ENCODE data around the gene IFT80.

The IFT80 gene

DNA sequence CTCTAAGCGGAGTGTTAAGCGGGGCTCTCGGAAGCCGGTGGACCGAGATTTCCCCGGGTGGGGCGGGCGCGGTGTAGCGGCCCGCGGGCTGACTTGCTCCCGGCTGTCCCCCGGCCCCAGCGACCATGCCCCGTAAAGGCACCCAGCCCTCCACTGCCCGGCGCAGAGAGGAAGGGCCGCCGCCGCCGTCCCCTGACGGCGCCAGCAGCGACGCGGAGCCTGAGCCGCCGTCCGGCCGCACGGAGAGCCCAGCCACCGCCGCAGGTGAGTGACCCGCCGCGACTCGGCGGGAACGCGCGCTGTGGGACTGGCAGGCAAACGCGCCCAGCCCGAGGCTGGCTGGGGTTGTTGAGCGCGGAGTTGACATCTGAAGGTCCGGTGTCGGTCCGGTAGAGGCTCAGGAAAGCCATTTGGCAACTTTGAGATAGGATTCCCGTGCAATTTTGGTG, 1.7 kb upstream of the IFT80 start:
- DNase-seq (ENCODE audit: low spot score) = peak; percentile 20

DNA sequence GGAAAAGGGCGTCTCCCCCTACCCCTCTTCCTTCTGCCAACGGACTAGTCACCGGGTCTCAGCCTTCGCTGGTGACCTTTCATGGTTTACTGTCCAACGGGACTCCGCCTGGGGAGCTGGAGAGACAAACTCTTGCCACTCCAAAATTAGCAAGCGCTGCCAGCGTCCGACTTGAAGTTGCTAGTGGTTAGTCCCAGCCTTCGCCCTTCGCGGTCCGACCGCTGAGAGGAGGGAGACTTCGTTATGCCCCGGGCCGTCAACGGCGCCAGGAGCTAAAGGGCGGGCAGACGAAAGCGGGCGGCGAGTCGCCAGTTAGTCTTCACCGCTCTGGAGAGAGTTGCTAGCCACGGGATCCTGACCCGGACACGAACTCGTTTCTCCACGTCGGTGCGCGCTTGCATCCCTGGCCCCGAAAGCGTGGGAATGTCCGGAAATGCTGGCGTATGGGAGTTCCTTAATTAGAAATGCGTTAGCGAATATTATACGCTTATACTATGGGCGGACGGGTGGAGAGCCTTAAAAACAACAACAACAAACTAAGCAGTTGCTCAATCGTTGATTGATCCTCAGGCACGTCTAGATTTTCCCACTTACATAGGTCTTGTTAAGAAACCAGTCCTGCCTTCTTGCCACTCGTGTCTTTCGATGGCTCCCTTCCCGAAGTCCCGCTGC, 1.1 kb upstream of the IFT80 start:
- DNase-seq (ENCODE audit: low spot score) = peak; percentile 39

DNA sequence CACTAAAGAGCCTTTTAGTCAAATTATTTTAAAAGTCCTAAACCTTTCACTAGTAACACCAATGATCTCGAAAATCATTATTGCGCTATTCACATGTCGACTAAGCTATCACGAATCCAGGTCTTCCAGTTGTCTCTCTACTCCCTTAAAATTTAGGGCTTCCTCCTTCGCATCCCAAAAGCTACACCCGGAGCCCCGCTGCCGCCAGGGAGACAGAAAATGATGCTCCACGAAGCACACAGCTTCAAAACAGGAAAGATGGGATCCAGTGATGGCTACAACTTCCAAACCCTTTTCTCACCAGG, 253 bp downstream of the IFT80 start:
- no peak for DNase-seq (ENCODE audit: low spot score)

DNA sequence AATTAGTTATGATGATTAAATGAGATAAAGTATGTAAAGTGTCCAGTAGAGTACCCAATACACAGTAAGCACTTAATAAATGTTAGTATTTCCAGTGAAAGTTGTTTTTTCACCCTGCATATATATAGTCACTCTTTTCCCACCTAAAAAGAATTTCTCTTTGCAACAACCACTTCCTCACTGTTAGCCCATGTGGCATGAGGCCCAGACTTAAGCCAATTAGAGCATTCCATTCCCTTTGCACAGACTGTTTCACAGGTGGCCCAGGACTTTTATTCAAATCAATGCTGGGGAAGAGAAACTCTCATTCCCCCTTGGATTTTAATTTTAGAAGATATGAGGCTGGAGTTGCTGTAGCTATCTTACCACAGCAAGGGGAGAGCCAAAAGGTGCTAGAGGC, 3.7 kb downstream of the IFT80 start:
- DNase-seq (ENCODE audit: low spot score) = peak; percentile 69

DNA sequence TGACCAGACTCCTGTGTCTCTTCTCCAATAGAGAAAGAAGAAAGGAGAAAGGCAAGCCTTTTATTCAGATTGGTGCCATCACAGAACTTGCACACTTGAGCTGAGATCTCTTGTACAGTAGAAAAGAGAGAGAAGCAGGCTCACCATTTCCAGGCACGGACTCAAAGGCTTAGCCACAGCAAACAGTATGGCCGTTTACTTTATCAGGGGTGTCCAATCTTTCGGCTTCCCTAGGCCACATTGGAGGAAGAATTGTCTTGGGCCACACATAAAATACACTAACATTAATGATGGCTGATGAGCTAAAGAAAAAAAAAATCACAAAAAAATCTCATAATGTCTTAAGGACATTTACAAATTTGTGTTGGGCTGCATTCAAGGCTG, 5.0 kb downstream of the IFT80 start:
- DNase-seq (ENCODE audit: low spot score) = no peak

DNA sequence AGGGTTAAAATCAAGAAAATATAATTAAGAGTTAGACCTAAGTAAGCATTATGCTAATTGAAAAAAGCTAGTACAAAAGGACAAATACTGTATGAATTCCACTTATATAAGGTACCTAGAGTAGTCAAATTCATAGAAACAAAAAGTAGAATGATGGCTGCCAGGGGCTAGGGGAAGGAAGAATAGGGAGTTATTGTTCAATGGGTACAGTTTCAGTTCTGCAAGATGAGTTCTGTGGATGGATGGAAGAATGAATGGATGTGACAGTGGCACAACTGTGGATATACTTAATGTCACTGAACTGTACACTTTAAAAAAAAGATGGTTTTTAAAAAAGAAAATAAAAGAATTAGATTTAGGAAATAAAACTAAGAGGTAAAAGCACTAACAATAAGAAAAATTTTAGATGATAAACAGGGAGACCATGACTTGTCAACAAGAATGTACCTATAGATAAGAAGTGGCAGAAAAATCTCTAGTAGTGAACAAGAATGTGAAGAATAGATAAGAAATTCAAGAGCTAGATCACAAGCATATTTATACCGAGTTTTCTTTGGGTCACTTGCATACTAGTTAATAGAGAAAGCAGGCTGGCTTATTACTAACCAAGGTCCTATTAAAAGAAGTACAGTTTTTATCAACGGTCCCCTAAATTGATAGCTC, 5.5 kb downstream of the IFT80 start:
- no peak for DNase-seq (ENCODE audit: low spot score)

DNA sequence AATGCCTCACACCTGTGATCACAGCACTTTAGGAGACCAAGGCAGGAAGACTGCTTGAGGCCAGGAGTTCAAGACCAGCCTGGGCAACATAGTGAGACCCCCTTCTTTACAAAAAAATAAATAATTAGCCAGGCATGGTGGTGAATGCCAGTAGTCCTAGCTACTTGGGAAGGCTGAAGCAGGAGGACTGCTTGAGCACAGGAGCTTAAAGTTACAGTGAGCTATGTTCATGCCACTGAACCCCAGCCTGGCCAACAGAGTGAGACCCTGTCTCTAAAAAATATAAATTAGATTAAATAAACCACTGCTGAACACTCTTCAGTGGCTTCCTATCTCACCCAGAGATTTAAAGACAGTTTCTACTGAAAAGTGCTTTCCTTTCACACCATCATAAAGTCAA, 6.2 kb downstream of the IFT80 start:
- DNase-seq (ENCODE audit: low spot score) = no peak

DNA sequence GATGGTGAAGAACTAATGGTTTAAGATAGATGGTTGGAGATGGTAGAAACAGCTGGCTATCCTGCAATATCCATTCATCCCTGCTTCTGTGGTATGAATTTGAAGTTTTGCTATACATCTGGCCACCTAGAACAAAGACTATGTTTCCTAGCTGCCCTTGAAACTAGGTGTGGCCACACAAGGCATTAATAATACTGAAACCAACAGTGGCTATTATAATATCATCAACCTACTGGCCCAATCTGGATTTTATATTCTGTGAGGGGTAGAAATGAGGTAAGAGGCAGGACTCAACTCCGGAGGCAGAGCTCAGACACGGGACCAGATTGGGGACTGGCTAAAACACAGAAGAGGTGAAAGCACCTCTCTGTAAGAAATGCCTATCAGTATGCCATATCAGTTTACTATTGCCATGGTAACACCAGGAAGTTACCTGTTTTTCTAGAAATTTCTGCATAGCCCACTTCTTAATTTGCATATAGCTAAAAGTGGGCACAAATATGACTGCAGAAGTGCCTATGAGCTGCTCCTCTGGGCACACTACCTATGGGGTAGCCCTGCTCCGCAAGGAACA, 8.4 kb downstream of the IFT80 start:
- no peak for DNase-seq (ENCODE audit: low spot score)

DNA sequence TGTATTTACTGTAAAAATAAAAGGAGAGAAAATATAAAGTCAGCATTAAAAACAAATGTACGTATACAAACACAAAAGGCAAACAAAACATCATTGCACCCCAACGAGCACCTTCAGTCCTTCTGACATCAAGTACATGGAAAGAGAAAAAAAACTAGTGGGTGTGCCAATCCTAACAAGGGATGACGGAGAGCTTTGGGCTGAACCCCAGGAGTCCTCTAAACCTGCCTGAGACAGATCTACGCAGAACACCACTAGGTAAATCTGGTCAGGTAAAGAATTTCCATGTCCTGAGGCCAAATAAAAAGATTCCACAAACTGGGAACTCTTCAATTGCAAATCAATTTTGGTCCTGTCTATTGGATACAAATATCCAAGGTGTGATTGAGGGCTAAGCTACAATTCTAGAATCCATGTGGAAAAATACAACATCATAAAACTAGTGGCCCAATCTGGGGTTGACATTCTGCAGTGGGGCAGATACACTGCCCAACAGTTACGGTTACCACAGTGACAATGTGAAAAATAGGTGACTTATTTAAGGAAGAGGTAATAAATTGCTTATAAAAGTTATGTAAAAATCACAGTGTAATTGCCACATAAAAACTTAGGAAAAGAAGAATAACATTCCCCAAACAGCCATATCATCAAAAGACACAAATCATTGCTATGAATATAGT, 14.2 kb downstream of the IFT80 start:
- no peak for DNase-seq (ENCODE audit: low spot score)

DNA sequence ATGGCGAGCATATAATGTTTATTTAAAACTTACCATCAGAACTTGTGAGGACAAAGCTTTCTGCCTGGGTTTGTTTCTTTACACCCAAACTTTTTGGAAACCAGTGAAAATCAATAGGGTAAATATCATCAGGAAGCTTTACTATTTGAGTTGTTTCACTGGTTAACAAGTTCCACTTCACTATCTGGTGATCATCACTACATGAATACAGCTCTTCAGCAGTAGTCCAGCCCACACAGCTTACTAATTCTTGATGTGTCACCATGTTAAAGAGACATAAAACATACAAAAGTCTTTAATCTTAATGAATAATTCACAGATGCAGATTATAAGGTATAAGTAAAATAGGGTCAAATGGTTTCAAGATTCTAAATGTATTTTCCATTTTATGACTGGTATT, 17.6 kb downstream of the IFT80 start:
- DNase-seq (ENCODE audit: low spot score) = peak; percentile 22

DNA sequence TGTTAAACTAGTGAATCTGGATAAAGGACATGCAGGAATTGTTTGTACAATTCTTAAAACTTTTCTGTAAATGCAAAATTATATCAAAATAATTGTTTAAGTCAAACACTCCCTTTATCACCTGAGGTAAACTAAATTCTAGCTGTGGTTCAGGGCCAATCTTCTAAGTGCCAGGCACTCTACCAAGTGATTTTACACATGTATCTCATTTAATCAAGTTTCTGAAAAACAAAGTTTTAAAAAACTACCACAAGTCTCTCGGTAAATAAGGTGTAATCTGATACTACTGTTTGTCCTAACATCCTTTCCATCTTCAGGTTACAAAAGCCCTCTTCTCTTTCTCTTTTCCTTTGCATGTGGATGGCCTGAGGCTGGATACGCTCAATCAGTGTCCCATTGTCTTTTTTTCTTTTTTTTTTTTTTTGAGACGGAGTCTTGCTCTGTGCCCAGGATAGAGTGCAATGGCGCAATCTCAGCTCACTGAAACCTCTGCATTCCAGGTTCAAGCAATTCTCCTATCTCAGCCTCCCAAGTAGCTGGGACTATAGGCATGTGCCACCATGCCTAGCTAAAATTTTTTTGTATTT, 19.3 kb downstream of the IFT80 start:
- DNase-seq (ENCODE audit: low spot score) = no peak

DNA sequence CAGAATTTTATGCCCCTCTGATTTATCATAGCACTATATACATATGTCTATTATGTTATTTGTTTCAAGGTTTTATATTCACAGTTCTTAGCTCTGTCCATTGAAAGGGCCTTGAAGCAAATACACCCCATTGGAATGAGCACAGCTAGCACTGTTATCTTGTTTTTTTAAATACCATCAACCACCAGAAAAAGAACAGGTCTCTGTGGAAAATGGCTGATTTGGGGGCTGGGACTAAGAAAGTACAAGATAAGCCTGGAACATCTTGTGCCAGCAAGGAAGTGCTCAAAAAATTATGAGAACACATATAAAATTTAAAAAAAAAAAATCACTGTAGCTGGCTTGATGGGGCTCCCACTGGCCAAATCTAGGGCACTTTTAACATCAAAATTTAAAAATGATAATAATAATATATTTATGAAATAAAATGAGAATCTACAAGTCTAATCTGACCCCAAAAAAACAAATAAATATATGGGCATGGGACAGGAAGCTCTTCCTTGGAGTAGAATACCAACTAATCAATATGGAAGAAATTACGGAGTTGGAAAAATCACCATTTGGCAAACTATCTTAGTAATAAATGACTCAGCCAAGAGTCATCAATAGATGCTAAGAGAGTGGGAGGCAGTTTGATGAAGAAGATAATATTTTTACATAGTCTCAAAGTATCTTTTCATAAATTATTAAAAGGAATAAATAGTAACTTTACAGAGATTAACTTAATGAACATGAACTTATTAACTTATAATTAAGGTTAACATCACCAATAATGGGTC, 20.5 kb downstream of the IFT80 start:
- no peak for DNase-seq (ENCODE audit: low spot score)

DNA sequence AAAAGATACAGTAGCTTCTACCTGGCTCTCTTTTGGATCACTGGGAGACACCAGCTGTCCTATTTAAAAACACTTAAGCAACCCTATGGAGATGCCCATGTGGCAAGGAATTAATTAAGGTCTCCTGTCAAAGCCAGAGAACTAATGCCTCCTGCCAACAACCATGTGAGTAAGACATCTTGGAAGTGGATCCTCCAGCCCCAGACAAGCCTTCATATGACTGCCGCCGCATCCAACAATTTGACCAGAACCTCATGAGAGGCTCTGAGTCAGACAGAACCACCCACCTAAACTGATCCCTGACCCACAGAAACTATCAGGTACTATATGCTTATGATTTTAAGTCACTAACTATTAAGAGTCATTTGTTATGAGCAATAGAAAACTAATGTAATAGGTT, 22.3 kb downstream of the IFT80 start:
- peak; percentile 35 for DNase-seq (ENCODE audit: low spot score)

DNA sequence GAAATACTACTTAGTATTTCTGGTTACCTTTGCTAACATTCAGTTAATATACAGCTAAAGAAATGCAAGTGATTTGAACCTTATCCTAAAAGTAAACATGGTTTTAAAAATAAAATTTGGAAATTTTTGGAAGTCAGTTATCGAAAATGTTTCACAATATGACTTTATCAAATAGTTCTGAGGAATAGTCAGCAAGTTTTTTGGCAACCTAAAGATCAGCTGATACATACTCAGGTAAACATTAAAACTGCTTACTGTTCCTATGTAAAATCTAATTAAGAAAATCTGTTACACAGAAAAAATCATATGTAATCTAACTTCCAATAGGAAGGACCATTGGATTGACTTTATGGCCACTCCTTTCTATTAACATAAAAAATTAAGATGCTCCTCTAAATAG, 24.1 kb downstream of the IFT80 start:
- no peak for DNase-seq (ENCODE audit: low spot score)

DNA sequence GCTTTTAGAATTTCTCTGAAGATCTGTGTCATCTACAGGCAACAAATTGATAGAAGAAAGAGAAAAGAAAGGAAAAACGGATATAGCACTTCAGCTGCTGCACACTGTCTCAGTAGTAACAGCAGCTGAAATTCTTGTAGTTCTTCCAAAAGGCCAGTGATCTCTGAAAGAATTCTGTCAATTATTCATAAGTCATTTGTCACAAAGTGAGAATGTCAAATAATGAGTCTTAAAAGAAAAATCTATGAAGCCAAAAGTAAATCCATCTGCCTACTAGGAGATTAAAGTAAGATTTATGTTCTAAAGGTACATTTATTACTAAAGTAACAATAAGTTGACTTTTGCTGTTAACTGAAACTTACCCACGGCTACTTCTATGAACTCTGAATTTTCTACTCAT, 24.6 kb downstream of the IFT80 start:
- peak; percentile 5 for DNase-seq (ENCODE audit: low spot score)

DNA sequence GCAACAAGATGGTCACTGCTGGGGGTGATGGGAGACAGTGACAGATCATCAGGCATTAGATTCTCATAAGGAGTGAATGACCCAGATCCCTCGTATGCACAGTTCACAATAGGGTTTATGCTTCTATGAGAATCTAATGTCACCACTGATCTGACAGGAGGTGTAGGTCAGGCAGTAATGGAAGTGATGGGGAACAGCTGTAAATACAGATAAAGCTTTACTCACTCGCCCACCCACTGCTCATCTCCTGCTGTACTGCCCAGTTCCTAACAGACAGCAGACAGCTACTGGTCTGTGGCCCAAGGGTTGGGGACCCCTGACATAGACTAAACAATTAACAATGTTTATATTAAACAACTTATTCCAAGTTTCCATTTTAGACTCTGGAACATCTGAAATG, 25.4 kb downstream of the IFT80 start:
- DNase-seq (ENCODE audit: low spot score) = no peak

DNA sequence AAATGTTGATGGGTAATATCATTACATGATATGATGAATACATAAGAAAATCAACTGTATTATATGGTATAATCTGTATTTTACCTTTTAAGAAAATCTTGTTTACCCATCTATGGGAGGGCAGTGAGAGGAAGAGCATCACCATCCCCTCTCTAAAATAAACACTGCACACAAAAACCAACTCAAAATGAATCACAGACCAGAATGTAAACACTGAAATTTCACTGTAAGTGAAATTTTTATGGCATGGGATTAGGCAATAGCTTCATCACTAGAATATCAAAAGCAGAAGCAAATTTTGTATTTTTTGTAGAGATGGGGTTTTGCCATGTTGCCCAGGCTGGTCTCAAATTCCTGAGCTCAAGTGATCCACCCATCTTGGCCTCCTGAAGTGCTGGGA, 26.2 kb downstream of the IFT80 start:
- peak; percentile 39 for DNase-seq (ENCODE audit: low spot score)

DNA sequence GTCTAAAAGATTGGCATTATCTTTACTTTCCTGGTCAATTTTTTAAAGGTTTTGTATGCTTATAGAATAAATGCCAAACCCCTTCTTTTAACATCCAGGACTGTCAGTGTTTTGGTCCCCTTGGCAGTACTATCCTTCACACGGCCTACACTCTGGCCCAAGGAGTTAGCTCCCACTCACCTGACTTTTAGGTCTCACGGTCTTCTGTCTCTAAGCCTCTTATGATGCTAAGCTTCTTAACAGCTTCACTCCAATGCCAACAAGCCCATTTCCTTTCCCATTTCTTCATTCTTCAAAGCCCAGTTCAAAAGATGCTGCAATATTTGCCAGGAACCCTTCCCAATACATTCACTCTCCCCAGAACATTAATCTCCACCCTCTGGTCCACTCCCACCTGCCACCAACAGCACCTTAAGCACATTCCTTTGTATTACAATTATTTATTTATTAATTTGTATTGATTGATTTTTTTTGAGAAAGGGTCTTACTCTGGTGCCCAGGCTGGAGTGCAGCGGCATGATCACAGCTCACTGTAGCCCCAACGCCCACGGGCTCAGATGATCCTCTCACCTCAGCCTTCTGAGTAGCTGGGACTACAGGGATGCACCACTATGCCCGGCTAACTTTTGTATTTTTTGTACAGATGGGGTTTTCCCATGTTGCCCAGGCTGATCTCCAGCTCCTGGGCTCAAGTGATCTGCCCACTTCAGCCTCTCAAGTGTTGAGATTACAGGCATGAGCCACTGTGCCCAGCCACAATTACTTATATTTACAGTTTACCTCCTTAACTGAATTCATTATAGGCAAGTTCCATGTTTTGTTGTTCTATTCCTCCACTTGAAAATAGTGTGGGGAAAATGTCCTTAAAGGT, 27.8 kb downstream of the IFT80 start:
- no peak for DNase-seq (ENCODE audit: low spot score)

DNA sequence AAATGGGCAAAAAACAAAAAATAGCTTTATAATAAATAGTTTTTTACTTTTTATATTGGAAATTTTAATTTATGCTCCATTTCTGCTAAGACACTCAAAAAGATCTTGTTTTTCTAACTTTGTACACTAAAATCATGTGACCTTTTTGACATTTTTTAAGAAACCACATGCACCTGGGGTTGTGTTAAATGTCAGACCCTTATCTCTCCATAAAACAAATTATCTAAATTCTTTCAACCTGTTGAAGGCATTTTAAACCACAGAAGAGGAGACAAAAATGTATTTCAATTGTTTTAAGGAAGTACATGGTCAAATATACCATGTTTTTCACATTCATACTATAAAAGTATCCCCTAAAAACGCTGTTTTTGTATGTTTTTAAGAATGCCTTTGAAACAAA, 29.2 kb downstream of the IFT80 start:
- no peak for DNase-seq (ENCODE audit: low spot score)

DNA sequence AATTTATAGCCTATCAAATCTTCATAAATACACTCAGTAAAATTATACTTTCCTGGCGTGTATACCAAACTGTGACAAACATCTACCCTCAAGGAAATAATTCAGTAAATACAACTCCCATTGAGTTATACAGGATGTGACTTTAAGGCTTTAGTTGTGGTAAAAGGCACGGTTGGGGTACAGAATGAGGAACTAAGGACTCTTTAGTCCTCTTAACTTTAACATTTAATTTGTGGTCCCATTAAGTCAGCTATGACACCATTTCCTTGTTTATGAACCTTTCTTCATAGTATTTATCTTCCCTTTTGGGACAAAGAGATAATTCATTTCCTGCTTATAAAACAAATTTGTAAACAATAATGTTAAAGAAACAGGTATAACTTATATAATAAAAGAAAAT, 30.2 kb downstream of the IFT80 start:
- DNase-seq (ENCODE audit: low spot score) = no peak

DNA sequence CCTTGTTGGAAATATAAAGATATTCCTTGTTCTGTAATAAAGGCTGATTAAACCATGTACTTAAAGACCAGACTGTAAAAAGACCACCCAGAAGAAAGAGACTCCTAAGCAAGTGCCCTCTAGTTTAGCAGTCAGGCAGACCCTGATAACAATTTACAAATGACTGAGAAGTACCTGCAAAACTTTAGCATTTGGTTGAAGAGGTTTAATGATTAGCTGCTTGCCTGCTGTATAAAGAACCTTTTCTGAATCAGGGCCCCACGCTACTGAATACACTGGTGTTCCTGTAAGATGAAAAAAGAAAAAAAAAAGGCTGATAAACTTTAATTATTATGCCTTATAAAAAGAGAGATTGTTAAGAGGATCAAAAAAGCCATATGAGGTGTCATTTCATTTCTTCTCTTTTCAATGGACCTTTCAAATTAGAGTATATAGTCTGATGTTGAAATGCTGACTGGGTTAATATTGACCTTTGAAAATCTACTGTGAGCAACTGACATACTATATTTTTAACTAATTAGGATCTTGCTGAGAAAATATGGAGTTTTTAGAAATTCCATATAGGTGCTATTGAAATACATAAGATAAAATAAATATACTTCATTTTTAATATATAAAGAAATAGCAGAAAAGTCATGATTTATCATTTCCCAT, 33.0 kb downstream of the IFT80 start:
- no peak for DNase-seq (ENCODE audit: low spot score)
